ENCODE results near the gene SLMAP.

GRCh38 chr3:57962448-57962834, 206.3 kb downstream of the SLMAP start:
- TF ChIP-seq REST (IDR thresholded peaks at IDR 0.05; ENCODE audit: insufficient read depth in 1 of 2, low read depth in 2 of 2, low read length in 1 of 2) (no peak), POLR2AphosphoS5 (IDR thresholded peaks at IDR 0.05; ENCODE audit: low read depth, low read length) (no peak), CTCF (IDR thresholded peaks at IDR 0.05) (no peak)
